GM18507 (cell line): ENCODE data around the gene PRKAB1.
"Not testable (repeated sequence)": the region's sequence is repeated elsewhere in the genome, so short reads cannot be mapped to it uniquely, and the experiment has no call there.

ENCODE experiments used
- DNase-seq: peaks from one replicate; pipeline ENCODE4 v3.0.0; 2011; ENCODE audit warnings: low read depth; ENCODE audit not compliant: insufficient read length; ENCODE audit errors: extremely low spot score
- FAIRE-seq: peaks from 2 replicates; lab custom pipeline; 2011; peaks lifted over from hg19 to GRCh38; lab: Jason Lieb, UNC

PRKAB1 gene

GRCh38 chr12:119704065-119704747 lies 36.3 kb downstream of the PRKAB1 start:
- DNase-seq (no peak), FAIRE-seq (no peak)

GRCh38 chr12:119705182-119705581 lies 37.2 kb downstream of the PRKAB1 start:
- FAIRE-seq: no peak
- DNase-seq: no peak

- not testable (repeated sequence) for DNase-seq, FAIRE-seq
These were observed 38.5 kb downstream of the PRKAB1 start for GRCh38 chr12:119706427-119706826.

- no peak for DNase-seq
- FAIRE-seq: no peak
These were observed 42.5 kb downstream of the PRKAB1 start for GRCh38 chr12:119710374-119710964.

GRCh38 chr12:119710965-119711551 lies 43.1 kb downstream of the PRKAB1 start:
- FAIRE-seq: no peak
- DNase-seq: no peak

GRCh38 chr12:119711693-119712092 lies 43.8 kb downstream of the PRKAB1 start:
- DNase-seq: no peak
- no peak for FAIRE-seq

- no peak for DNase-seq
- FAIRE-seq: no peak
These were observed 44.8 kb downstream of the PRKAB1 start for GRCh38 chr12:119712721-119713120.

GRCh38 chr12:119713551-119714031 lies 45.7 kb downstream of the PRKAB1 start:
- DNase-seq (no peak), FAIRE-seq (no peak)

- no peak for FAIRE-seq
- no peak for DNase-seq
These were observed 46.8 kb downstream of the PRKAB1 start for GRCh38 chr12:119714614-119715267.

GRCh38 chr12:119715268-119715620 lies 47.3 kb downstream of the PRKAB1 start:
- no peak for DNase-seq
- no peak for FAIRE-seq

- FAIRE-seq: no peak
- no peak for DNase-seq
These were observed 50.2 kb downstream of the PRKAB1 start for GRCh38 chr12:119718141-119718540.

- FAIRE-seq (no peak), DNase-seq (no peak)
These were observed 52.4 kb downstream of the PRKAB1 start for GRCh38 chr12:119720349-119720748.

GRCh38 chr12:119721306-119721705 lies 53.4 kb downstream of the PRKAB1 start:
- no peak for FAIRE-seq
- DNase-seq: no peak

- no peak for FAIRE-seq
These were observed 57.6 kb downstream of the PRKAB1 start for GRCh38 chr12:119725523-119725922.

GRCh38 chr12:119727600-119728443 lies 59.9 kb downstream of the PRKAB1 start:
- DNase-seq (no peak), FAIRE-seq (peak; percentile 41)

More at GRCh38 chr12:119725523-119725922, 57.6 kb downstream of the PRKAB1 start:
- no peak for DNase-seq

- no peak for DNase-seq
- FAIRE-seq: no peak
These were observed 60.5 kb downstream of the PRKAB1 start for GRCh38 chr12:119728444-119728745.

GRCh38 chr12:119729871-119730270 lies 61.9 kb downstream of the PRKAB1 start:
- DNase-seq: no peak
- no peak for FAIRE-seq

GRCh38 chr12:119730381-119730780 lies 62.4 kb downstream of the PRKAB1 start:
- DNase-seq (no peak), FAIRE-seq (no peak)
